NK-92 treated with Interleukin-12 subunit alpha and Interleukin-12 subunit beta, amount 100 ng/mL, for 24 hours (cell line): ENCODE results near the gene GTPBP2.
"Not testable (repeated sequence)": the region's sequence is repeated elsewhere in the genome, so short reads cannot be mapped to it uniquely, and the experiment has no call there.

Experiments used
- DNase-seq: peaks from one replicate; lab custom pipeline; 2025; lab: John Stamatoyannopoulos, UW

Gene GTPBP2

GRCh38 chr6:43658161-43658560 lies 29.1 kb upstream of the GTPBP2 start:
- DNase-seq, result no peak

GRCh38 chr6:43657221-43657802 lies 28.2 kb upstream of the GTPBP2 start:
- no peak for DNase-seq

- not testable (repeated sequence) for DNase-seq
These were observed 23.8 kb upstream of the GTPBP2 start for GRCh38 chr6:43652822-43653221.

GRCh38 chr6:43648248-43648647 lies 19.2 kb upstream of the GTPBP2 start:
- no peak for DNase-seq

DNA sequence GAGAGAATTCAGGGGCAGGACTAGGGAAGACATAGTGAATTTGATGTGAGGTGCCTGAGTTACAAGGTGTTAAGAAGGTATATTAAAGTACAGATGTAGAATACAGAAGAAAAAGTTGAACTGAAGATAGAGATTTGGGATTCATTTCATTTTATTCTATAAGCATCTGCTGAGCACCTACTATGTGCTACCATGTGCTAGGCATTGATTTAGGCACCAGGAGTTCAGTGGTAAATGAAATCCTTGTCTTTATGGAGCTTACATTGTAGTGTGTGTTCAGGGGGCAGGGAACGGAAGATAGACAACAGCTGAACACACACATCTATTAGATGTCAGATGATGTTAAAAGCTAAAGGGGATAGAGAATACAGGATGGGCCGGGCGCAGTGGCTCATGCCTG lies 18.5 kb upstream of the GTPBP2 start:
- DNase-seq, result no peak

DNA sequence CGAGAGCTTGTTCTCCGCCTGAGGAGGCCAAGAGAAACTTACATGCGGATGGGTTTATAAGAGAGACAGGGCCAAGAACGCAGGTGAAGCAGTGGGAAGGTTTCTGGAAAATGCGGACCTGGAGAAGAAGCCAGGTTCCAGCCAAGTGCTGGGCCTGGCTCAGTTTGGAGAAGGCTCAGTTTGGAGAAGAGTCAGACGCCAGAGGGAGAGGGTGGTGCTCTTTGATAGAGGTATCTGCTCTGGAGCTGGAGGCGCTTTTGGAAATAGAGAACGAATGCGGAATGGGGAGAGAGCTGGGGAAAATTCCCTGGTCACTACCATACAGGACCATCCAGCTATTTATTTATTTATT lies 16.5 kb upstream of the GTPBP2 start:
- no peak for DNase-seq

DNA sequence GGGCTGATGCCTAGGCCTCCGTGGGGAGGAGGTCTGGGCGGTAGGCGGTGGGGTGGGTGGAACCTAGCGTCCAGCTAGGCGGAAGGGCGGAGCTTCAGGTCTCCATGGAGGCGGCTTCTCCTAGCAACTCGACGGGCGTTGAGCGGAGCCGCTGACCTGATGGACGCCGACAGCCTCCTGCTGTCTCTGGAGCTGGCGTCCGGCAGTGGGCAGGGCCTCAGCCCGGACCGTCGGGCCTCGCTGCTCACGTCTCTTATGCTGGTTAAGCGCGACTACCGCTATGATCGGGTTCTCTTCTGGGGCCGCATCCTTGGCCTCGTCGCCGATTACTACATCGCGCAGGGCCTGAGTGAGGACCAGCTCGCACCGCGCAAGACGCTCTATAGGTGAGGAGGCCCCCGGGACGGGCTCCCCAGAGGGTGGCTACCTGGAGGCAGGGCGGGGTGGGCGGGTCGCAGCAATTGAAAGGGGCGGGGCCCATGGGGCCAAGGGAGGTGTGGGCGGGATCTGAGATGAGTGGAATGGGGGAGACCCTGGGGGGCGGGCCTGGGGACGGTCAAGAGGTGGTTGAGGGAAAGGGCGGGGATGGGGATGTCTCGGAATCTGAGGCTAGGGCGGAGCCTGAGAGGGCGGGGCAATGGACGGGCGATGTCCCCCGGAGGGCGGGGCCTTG lies 16.0 kb upstream of the GTPBP2 start, which contains the start of gene RSPH9:
TSS of gene RSPH9 (plus strand) at position 97 of the 673 bp plus-strand sequence. CDS start at position 160, 63 bp downstream.
- no peak for DNase-seq

DNA sequence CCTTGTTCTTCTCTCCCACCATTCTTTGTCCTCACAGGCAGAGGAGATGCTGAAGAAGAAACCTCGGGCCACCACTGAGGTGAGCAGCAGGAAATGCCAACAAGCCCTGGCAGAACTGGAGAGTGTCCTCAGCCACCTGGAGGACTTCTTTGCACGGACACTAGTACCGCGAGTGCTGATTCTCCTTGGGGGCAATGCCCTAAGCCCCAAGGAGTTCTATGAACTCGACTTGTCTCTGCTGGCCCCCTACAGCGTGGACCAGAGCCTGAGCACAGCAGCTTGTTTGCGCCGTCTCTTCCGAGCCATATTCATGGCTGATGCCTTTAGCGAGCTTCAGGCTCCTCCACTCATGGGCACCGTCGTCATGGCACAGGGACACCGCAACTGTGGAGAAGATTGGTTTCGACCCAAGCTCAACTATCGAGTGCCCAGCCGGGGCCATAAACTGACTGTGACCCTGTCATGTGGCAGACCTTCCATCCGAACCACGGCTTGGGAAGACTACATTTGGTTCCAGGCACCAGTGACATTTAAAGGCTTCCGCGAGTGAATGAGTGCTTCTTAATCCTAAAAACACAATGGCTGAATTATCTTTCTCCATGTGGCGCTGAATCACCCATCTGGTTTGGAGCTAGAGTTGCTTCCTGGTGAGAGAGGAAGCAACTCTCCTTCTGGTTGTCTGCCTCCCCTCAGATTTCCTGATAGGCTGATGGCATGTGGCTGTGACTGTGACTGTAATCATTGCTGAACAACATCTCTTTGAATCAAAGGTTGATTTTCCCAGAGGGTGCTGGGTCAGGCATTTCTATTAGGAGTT lies 11.1 kb upstream of the GTPBP2 start:
- no peak for DNase-seq

- no peak for DNase-seq
These were observed 7.2 kb upstream of the GTPBP2 start for GRCh38 chr6:43636308-43636659.

- peak; percentile 80 for DNase-seq
These were observed 6.6 kb upstream of the GTPBP2 start, which contains the start of gene MAD2L1BP for GRCh38 chr6:43635387-43636307. Gene MAD2L1BP, plus strand, starts transcription at chr6:43635840. Its CDS starts 36 bp downstream, at chr6:43635876.

GRCh38 chr6:43634702-43635303 lies 5.7 kb upstream of the GTPBP2 start:
- DNase-seq, result no peak

GRCh38 chr6:43633002-43633401 lies 3.9 kb upstream of the GTPBP2 start:
- not testable (repeated sequence) for DNase-seq

DNA sequence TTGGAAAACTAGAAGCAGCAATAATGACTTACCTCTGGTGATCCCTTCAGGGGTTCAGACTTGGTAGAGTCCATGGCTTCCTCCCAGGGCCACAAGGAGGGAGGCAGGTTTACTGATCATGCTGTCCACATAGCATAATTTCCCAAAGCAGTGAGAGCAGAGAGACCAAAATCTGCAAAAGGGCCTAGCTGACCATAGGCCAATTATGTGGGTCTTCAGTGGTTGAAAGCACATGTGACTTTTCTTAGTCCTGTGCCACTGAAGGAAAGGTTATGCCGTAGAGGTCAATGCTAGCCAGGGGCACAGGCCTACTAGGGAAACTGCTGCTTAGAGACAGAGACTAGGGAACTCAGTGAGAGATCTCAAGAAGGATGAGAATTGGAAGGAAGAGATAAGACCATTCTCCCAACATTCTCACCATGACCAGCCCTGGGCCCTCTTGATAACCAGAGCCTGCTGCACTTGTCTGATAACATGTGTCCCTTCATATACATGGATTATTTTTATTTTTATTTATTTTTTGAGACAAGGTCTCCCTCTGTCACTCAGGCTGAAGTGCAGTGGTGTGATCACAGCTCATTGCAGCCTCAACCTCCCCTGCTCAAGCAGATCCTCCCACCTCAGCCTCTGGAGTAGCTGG lies 2.0 kb upstream of the GTPBP2 start:
- DNase-seq, result no peak

DNA sequence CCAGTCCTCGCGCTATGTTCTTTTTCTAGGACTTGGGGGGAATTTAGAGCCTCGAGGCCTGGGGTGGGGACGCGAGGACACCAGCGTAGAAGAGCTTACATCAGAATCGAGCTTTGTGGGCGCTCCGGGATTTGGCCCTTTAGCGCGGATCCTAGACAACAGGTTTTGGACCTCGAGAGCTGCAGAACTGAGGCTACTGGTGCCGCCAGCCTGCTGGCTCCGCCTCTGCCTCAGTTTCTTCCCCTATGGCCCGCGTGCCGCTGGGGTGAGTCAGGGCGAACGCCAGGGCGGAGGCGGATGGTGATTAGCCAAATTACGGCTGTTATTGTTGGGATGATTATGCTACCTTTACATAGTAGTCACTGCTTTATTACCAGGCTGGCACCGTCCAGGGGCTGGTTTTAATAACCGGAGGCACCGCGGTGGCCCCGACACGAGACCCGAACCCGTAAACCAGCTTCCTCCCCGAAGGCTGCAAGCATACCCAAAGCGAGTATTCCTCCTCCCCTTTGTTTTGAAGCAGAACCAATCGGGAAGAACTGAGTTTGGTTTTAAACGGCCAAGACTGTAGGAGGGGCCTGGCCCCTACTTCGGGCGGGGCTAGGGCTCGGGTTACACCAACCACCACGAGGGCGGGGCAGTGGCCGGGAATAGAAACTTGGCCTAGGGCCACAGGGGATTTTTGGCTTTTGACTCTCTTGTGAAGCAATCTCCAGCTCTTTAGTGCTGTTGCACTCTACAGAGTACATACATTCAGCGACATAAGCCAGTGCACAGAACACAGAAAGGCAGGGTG lies 639 bp upstream of the GTPBP2 start:
- peak; percentile 88 for DNase-seq

DNA sequence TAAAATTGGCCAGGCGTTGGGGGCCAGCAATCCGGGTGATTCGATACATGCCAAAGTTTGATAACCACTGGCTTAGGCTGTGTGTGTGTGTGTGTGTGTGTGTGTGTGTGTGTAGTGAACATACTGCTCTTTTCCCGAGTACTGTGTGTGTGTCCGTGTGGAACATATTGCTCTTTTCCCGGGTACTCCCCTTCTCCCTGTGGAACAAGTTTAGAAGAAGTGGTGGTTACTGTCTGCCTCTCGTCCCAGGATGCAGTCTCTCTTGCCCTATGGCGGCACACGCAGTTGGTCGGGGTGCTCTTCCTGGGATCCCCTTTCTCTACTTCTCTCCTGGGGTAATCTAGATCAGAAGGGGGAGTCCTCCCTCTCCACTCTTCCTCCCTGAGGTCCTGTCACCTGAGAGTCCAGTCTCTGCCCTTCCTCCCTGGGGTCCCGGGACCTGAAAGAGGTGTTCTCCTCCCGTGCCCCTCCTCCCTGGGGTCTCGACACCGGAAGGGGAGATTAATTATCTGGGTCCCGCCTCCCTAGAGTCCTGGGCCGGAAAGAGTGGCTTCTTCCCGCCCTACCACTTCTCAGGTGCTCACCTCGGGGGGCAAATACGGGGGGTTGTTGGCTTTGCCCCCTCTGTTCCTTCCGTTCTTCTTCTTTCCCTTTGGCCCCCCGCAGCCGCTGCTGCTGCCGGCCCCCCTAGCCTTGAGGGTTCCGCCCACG lies 516 bp downstream of the GTPBP2 start:
- DNase-seq, result peak; percentile 68

DNA sequence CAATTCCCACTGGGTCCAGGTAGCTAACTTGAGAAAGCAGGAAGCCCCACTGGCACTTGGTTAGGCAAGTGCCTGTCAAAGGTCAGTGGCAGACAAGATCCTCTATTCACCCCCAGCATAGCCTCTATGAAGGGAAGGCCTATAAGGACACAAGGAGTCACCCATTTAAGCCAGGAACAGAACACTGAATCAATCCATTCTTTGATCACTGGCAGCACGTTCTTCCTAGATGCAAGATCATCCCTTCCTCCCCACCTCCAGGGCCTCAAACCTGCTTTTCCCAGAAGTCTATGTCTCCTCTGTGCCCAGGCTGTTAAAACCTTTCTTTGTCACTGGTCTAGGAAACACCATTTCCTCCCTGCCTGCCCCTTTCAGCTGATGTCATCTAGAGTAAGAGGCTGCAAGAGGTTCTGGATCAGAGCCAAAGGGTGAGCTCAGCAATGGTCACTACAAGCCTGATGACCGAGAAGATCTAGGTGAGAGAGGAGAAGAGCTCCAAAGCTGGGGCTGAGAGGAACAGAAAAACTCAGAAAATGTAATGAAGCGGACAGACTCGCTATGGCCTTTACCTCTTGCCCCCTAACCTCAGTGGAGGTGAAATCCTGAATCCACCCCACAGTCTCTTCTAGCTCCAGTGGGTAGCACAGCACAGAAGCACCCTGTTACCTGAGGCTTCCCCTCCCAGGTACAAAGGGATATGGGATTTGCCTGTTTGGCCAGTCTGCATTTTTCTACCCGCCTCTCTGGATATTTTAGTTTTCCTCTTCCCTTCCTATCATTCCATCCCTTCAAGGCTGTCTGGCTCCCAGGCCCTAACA lies 1.8 kb downstream of the GTPBP2 start:
- DNase-seq, result peak; percentile 28

- no peak for DNase-seq
These were observed 3.6 kb downstream of the GTPBP2 start for GRCh38 chr6:43625393-43625992.

DNA sequence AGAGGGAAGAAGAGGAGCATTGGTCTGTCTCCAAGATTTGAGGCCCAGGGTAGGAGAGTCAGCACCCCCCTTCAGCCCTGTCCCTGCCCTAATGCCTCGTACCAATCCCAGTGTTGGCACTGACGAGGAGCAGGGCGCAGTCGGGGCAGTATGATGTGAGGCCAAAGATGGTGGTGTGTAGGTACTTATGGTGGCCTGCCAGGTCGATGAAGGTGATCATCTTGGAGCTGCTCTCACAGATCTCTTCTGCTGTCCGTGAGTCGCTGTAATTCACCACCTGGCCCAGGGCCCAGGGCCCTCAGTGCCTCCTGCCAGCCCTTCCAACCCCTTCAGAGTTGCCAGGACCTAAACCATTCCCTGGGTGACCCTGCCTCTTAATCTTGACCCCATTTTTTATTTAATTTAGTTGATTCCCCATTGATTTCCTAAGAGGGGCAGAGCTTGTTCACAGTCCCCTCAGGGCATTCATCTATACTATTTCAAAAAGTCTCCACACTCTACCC lies 4.2 kb downstream of the GTPBP2 start:
- DNase-seq, result no peak
